Mesenchymal stem cell (in vitro differentiated cells and primary cell): ENCODE results near the gene OR6C68.
"Not testable (repeated sequence)": the region's sequence is repeated elsewhere in the genome, so short reads cannot be mapped to it uniquely, and the experiment has no call there.

ENCODE experiments used
- DNase-seq: peaks from one replicate; pipeline ENCODE4 v3.0.0-alpha.2; 2013
- H2AFZ ChIP-seq: one replicate; pipeline ENCODE4 v1.6.1; 2013; ENCODE audit warnings: low read depth, mild to moderate bottlenecking, control low read depth, inconsistent platforms, low read length, moderate library complexity
- H2AK5ac ChIP-seq: 2 replicates; pipeline ENCODE4 v1.6.1; 2013; ENCODE audit warnings: low read length, moderate library complexity, mild to moderate bottlenecking, inconsistent platforms; ENCODE audit not compliant: severe bottlenecking
- H2BK120ac ChIP-seq: one replicate; pipeline ENCODE4 v1.6.1; 2013; ENCODE audit warnings: low read depth, mild to moderate bottlenecking, inconsistent platforms, low read length, moderate library complexity
- H2BK12ac ChIP-seq, 2 experiments: one replicate each; pipeline ENCODE4 v1.6.1; 2013; ENCODE audit warnings: inconsistent platforms in 2 of 2, low read length in 2 of 2, mild to moderate bottlenecking in 2 of 2, moderate library complexity in 2 of 2, control low read depth in 1 of 2
- H2BK15ac ChIP-seq: one replicate; pipeline ENCODE4 v1.6.1; 2013; ENCODE audit warnings: mild to moderate bottlenecking, low read depth, inconsistent platforms; ENCODE audit not compliant: poor library complexity, severe bottlenecking
- H2BK5ac ChIP-seq: 2 replicates; pipeline ENCODE4 v1.6.1; 2013; ENCODE audit warnings: low read depth, mild to moderate bottlenecking, low read length, control low read depth, inconsistent platforms; ENCODE audit not compliant: poor library complexity, severe bottlenecking
- H3K14ac ChIP-seq, 2 experiments: one replicate each; pipeline ENCODE4 v1.6.1; 2013; ENCODE audit warnings: inconsistent platforms in 2 of 2, low read length in 2 of 2, control low read depth in 1 of 2, mild to moderate bottlenecking in 1 of 2, moderate library complexity in 1 of 2
- H3K18ac ChIP-seq, 2 experiments: one replicate each; pipeline ENCODE4 v1.6.1; 2013; ENCODE audit warnings: inconsistent platforms in 2 of 2, low read length in 2 of 2, control low read depth in 1 of 2, low read depth in 1 of 2, mild to moderate bottlenecking in 1 of 2
- H3K23ac ChIP-seq, 2 experiments: one replicate each; pipeline ENCODE4 v1.6.1; 2013; ENCODE audit warnings: inconsistent platforms in 2 of 2, low read length in 2 of 2, mild to moderate bottlenecking in 2 of 2, moderate library complexity in 2 of 2, control low read depth in 1 of 2
- H3K27ac ChIP-seq: 2 replicates; pipeline ENCODE4 v1.5.1; 2013; ENCODE audit warnings: mild to moderate bottlenecking, moderate library complexity, low read length, control low read depth, inconsistent platforms; ENCODE audit not compliant: poor library complexity, severe bottlenecking
- H3K27me3 ChIP-seq, 2 experiments: 2 replicates each; pipeline versions ENCODE4 v1.6.1 to v1.7.0; 2013; ENCODE audit warnings: low read length in 2 of 2, mild to moderate bottlenecking in 2 of 2, moderate library complexity in 2 of 2, control low read depth in 1 of 2, inconsistent platforms in 1 of 2; ENCODE audit not compliant: control insufficient read depth in 1 of 2, insufficient read depth in 1 of 2
- H3K36me3 ChIP-seq, 2 experiments: 2 replicates each; pipeline versions ENCODE4 v1.6.1 to v1.7.0; 2013; ENCODE audit warnings: low read length in 2 of 2, control low read depth in 1 of 2, inconsistent platforms in 1 of 2, low read depth in 1 of 2, mild to moderate bottlenecking in 1 of 2; ENCODE audit not compliant: insufficient read depth in 2 of 2, control insufficient read depth in 1 of 2
- H3K4ac ChIP-seq, 2 experiments: one replicate each; pipeline ENCODE4 v1.6.1; 2013; ENCODE audit warnings: inconsistent platforms in 2 of 2, low read length in 2 of 2, mild to moderate bottlenecking in 2 of 2, moderate library complexity in 2 of 2, control low read depth in 1 of 2, low read depth in 1 of 2
- H3K4me1 ChIP-seq: 2 replicates; pipeline ENCODE4 v1.6.1; 2013; ENCODE audit warnings: low read depth, low read length, control low read depth; ENCODE audit not compliant: control insufficient read depth, insufficient read depth
- H3K4me2 ChIP-seq: 2 replicates; pipeline ENCODE4 v1.6.1; 2013; ENCODE audit warnings: low read length, mild to moderate bottlenecking, inconsistent platforms; ENCODE audit not compliant: poor library complexity, severe bottlenecking
- H3K4me3 ChIP-seq, 2 experiments: 2 replicates each; pipeline versions ENCODE4 v1.5.1 to v1.7.0; 2013; ENCODE audit warnings: low read length in 2 of 2, mild to moderate bottlenecking in 2 of 2, control low read depth in 1 of 2, low read depth in 1 of 2; ENCODE audit not compliant: insufficient read depth in 1 of 2
- H3K79me1 ChIP-seq: replicated peaks from 2 replicates; pipeline ENCODE4 v1.6.1; 2013; ENCODE audit warnings: mild to moderate bottlenecking, control low read depth, low read length, inconsistent platforms; ENCODE audit not compliant: poor library complexity, severe bottlenecking
- H3K9ac ChIP-seq: 2 replicates; pipeline ENCODE4 v1.7.0; 2013; ENCODE audit warnings: mild to moderate bottlenecking, low read length, moderate library complexity
- H3K9me3 ChIP-seq: 2 replicates; pipeline ENCODE4 v1.7.0; 2013; ENCODE audit warnings: mild to moderate bottlenecking, low read length; ENCODE audit not compliant: control insufficient read depth
- H4K8ac ChIP-seq: one replicate; pipeline ENCODE4 v1.6.1; 2013; ENCODE audit warnings: inconsistent platforms, mild to moderate bottlenecking, low read length, moderate library complexity
- H4K91ac ChIP-seq: one replicate; pipeline ENCODE4 v1.6.1; 2013; ENCODE audit warnings: mild to moderate bottlenecking, low read length, inconsistent platforms
- WGBS: methylation state at CpG from one replicate; pipeline ENCODE4 v1.1.7; 2013; ENCODE audit warnings: mixed read lengths; 5-methylcytosine and 5-hydroxymethylcytosine counted together

OR6C68 gene

DNA sequence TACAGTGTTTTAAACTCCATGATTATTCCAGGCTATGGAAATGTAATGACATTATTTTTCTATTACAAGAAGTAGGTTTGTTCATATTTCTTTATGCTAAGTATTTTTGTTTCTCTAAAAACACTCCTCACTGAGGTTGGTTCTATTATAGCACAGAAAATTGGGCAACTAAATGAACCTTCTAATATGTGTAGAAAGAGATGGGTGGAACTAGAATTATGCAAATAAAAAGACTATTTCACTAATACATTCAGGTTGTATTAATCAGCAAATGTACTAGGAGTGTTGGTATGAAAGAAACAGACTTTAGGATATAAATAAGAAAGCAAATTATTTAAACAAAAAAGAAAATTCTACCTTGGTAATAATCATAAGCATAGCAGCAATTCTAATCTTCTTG lies 43.4 kb upstream of the OR6C68 start:
- Histone ChIP-seq H2BK15ac (no peak overlapping the region), H2BK5ac (no peak overlapping the region), H2BK120ac (no peak overlapping the region), H2AK5ac (no peak overlapping the region), H4K91ac (no peak overlapping the region), H3K27me3 (no peaks in the 10 kb centered on the region), H4K8ac (no peak overlapping the region), H2BK12ac (no peak overlapping the region), H3K27ac (no peak overlapping the region), H3K4me3 (no peak overlapping the region), H2AFZ (no peak overlapping the region), H3K36me3 (no peaks in the 10 kb centered on the region), H3K14ac (no peak overlapping the region), H3K4ac (no peak overlapping the region), H3K79me1 (no peaks in the 10 kb centered on the region), H3K23ac (no peak overlapping the region), H3K4me2 (no peak overlapping the region), H3K9ac (no peak overlapping the region), H3K4me1 (no peaks in the 10 kb centered on the region), H3K18ac (no peak overlapping the region), H3K9me3 (no peaks in the 10 kb centered on the region)
- no peak for DNase-seq

DNA sequence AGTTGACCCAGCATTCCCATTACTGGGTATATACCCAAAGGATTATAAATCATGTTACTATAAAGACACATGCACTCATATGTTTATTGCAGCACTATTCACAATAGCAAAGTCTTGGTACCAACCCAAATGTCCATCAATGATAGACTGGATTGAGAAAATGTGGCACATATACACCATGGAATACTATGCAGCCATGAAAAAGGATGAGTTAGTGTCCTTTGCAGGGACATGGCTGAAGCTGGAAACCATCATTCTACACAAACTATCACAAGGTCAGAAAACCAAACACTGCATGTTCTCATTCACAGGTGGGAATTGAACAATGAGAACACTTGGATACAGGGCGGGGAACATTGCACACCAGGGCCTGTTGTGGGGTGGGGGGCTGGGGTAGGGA lies 27.3 kb upstream of the OR6C68 start:
- not testable (repeated sequence) for H2BK12ac ChIP-seq, H3K14ac ChIP-seq, H3K4me1 ChIP-seq, H3K4me3 ChIP-seq, H3K9ac ChIP-seq, H2BK120ac ChIP-seq, H2BK15ac ChIP-seq, H2AFZ ChIP-seq, H2BK5ac ChIP-seq, H3K18ac ChIP-seq, H2AK5ac ChIP-seq, H3K4ac ChIP-seq, H3K23ac ChIP-seq, H3K36me3 ChIP-seq, H4K91ac ChIP-seq, H3K9me3 ChIP-seq, H3K27me3 ChIP-seq, H3K4me2 ChIP-seq, H3K27ac ChIP-seq, DNase-seq, H4K8ac ChIP-seq, H3K79me1 ChIP-seq
- 86% methylated on average over 1 of the region's 1 CpG for WGBS

DNA sequence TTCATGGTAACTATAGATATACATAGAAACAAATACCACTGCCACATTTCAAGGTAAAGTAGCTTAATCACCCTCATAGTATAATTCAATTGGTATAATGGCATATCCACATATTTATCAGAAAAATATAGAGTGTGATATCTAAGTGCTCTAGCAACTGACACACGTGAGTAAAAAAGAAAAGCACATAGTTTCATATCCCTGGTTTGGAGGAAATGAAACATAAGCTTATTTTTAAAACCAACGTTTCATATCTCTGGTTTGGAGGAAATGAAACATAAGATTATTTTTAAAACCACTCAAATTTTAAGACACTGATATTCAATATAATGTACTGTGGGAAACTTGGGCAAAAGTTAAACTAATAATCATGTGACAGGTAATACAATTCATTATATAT lies 24.3 kb upstream of the OR6C68 start:
- H3K27ac ChIP-seq, result no peak overlapping the region
- no CpG with 5 or more reads among the region's 2 CpGs for WGBS

DNA sequence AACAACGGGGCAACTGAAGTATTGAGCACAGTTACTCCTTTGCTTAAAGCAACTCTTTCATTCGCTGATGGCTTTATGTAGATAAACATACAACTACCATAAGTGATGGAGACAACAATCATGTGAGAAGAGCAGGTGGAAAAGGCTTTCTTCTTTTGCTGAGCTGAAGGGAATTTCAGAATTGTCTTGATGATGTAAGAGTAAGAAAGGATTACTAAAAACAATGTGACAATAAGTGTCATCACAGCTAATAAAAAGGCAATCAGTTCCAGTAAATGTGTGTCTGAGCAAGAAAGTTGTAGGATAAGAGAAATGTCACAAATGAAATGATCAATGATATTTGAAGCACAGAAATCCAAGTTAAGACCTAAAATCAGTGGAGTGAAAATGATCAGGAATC lies 22.9 kb upstream of the OR6C68 start:
- DNase-seq, result no peak
- Histone ChIP-seq H3K36me3 (no peaks in the 10 kb centered on the region), H2AFZ (no peak overlapping the region), H2BK12ac (no peak overlapping the region), H4K91ac (no peak overlapping the region), H3K4me1 (no peaks in the 10 kb centered on the region), H3K18ac (no peak overlapping the region), H2AK5ac (no peak overlapping the region), H2BK5ac (no peak overlapping the region), H3K4ac (no peak overlapping the region), H3K9ac (no peak overlapping the region), H4K8ac (no peak overlapping the region), H3K23ac (no peak overlapping the region), H3K27ac (no peak overlapping the region), H3K4me2 (no peak overlapping the region), H3K27me3 (no peaks in the 10 kb centered on the region), H3K9me3 (no peaks in the 10 kb centered on the region), H3K14ac (no peak overlapping the region), H2BK15ac (no peak overlapping the region), H2BK120ac (no peak overlapping the region), H3K79me1 (no peaks in the 10 kb centered on the region), H3K4me3 (no peak overlapping the region)
- WGBS, result no CpG with 5 or more reads among the region's 2 CpGs

More for the DNA sequence above, 24.3 kb upstream of the OR6C68 start:
- H2BK15ac ChIP-seq, result no peak overlapping the region
- H2BK5ac ChIP-seq, result no peak overlapping the region
- H2BK12ac ChIP-seq, result no peak overlapping the region
- no peak overlapping the region for H3K4me3 ChIP-seq
- H2AK5ac ChIP-seq, result no peak overlapping the region
- no peak overlapping the region for H3K4me2 ChIP-seq
- no peak overlapping the region for H3K23ac ChIP-seq
- no peak overlapping the region for H4K8ac ChIP-seq
- no peak overlapping the region for H4K91ac ChIP-seq
- H3K4me1 ChIP-seq, result no peaks in the 10 kb centered on the region
- no peaks in the 10 kb centered on the region for H3K9me3 ChIP-seq
- no peaks in the 10 kb centered on the region for H3K79me1 ChIP-seq
- no peak overlapping the region for H3K18ac ChIP-seq
- no peak overlapping the region for H3K4ac ChIP-seq
- H2AFZ ChIP-seq, result no peak overlapping the region
- H3K27me3 ChIP-seq, result no peaks in the 10 kb centered on the region
- no peaks in the 10 kb centered on the region for H3K36me3 ChIP-seq
- H2BK120ac ChIP-seq, result no peak overlapping the region
- DNase-seq, result no peak
- no peak overlapping the region for H3K14ac ChIP-seq
- H3K9ac ChIP-seq, result no peak overlapping the region
